ENCODE measurements around the gene GPAT3.
"Not testable (repeated sequence)": the region's sequence is repeated elsewhere in the genome, so short reads cannot be mapped to it uniquely, and the experiment has no call there.

GPAT3 gene

GRCh38 chr4:83504503-83504902, 31.4 kb upstream of the GPAT3 start:
- TF ChIP-seq PATZ1 (CRISPR knock-in tag; IDR thresholded peaks at IDR 0.05; ENCODE audit: borderline replicate concordance) = no peak
- no peak for TF ChIP-seq ZNF70 (CRISPR knock-in tag; IDR thresholded peaks at IDR 0.05)
- TF ChIP-seq ISL1 (CRISPR knock-in tag; IDR thresholded peaks at IDR 0.05) = no peak
- TF ChIP-seq TOX (CRISPR knock-in tag; IDR thresholded peaks at IDR 0.05; ENCODE audit: borderline replicate concordance) = no peak
- no peak for TF ChIP-seq RARB (CRISPR knock-in tag; IDR thresholded peaks at IDR 0.05)
- TF ChIP-seq TSHZ2 (CRISPR knock-in tag; IDR thresholded peaks at IDR 0.05) = no peak
- TF ChIP-seq ZNF565 (CRISPR knock-in tag; conservative IDR thresholded peaks at IDR 0.05; ENCODE audit: low read depth) = no peak
- no peak for TF ChIP-seq POU6F1 (CRISPR knock-in tag; IDR thresholded peaks at IDR 0.05; ENCODE audit: borderline replicate concordance, low read depth)
- TF ChIP-seq CREB5 (CRISPR knock-in tag; IDR thresholded peaks at IDR 0.05; ENCODE audit: low read depth) = no peak
- no peak for TF ChIP-seq TCF4 (CRISPR knock-in tag; IDR thresholded peaks at IDR 0.05; ENCODE audit: borderline replicate concordance)
- no peak for TF ChIP-seq ESRRG (CRISPR knock-in tag; IDR thresholded peaks at IDR 0.05)
- TF ChIP-seq ZNF8 (CRISPR knock-in tag; IDR thresholded peaks at IDR 0.05) = no peak
- ATAC-seq = no peak

- no peak for ATAC-seq
- no peak for TF ChIP-seq RARB (CRISPR knock-in tag; IDR thresholded peaks at IDR 0.05)
- TF ChIP-seq ZNF70 (CRISPR knock-in tag; IDR thresholded peaks at IDR 0.05) = no peak
- no peak for TF ChIP-seq SNAI2 (CRISPR knock-in tag; IDR thresholded peaks at IDR 0.05)
- TF ChIP-seq TOX (CRISPR knock-in tag; IDR thresholded peaks at IDR 0.05; ENCODE audit: borderline replicate concordance) = no peak
- TF ChIP-seq CSRNP3 (CRISPR knock-in tag; IDR thresholded peaks at IDR 0.05) = no peak
- TF ChIP-seq CSDC2 (CRISPR knock-in tag; IDR thresholded peaks at IDR 0.05) = no peak
- TF ChIP-seq BACH2 (CRISPR knock-in tag; IDR thresholded peaks at IDR 0.05; ENCODE audit: borderline replicate concordance) = no peak
- TF ChIP-seq ISL1 (CRISPR knock-in tag; IDR thresholded peaks at IDR 0.05) = no peak
- no peak for TF ChIP-seq PPARA (CRISPR knock-in tag; IDR thresholded peaks at IDR 0.05; ENCODE audit: borderline replicate concordance)
- TF ChIP-seq GLIS3 (CRISPR knock-in tag; IDR thresholded peaks at IDR 0.05) = no peak
- TF ChIP-seq OSR1 (CRISPR knock-in tag; IDR thresholded peaks at IDR 0.05) = no peak
- no peak for TF ChIP-seq ZC3H10 (CRISPR knock-in tag; IDR thresholded peaks at IDR 0.05)
- TF ChIP-seq ZFP30 (CRISPR knock-in tag; IDR thresholded peaks at IDR 0.05) = no peak
- TF ChIP-seq ZNF565 (CRISPR knock-in tag; conservative IDR thresholded peaks at IDR 0.05; ENCODE audit: low read depth) = no peak
- no peak for TF ChIP-seq ZNF8 (CRISPR knock-in tag; IDR thresholded peaks at IDR 0.05)
- TF ChIP-seq POU6F1 (CRISPR knock-in tag; IDR thresholded peaks at IDR 0.05; ENCODE audit: borderline replicate concordance, low read depth) = no peak
- no peak for TF ChIP-seq TSHZ2 (CRISPR knock-in tag; IDR thresholded peaks at IDR 0.05)
- TF ChIP-seq TCF4 (CRISPR knock-in tag; IDR thresholded peaks at IDR 0.05; ENCODE audit: borderline replicate concordance) = no peak
- no peak for TF ChIP-seq ARNTL (CRISPR knock-in tag; IDR thresholded peaks at IDR 0.05; ENCODE audit: borderline replicate concordance, low read depth)
Measured at GRCh38 chr4:83504996-83505395, 30.9 kb upstream of the GPAT3 start.

GRCh38 chr4:83509156-83509585, 26.7 kb upstream of the GPAT3 start:
- ATAC-seq = not testable (repeated sequence)
